ENCODE results near the gene WRNIP1. TPM values are rescaled to one million over a fixed set of nuclear protein-coding genes. Genes with fewer than 3 reads are reported as not detected.

WRNIP1 gene
- total and polyA plus RNA-seq, 9 of the 15 experiments (the other 6 are each of a cell fraction or from before 2014, with no cell fraction given) = 13.2 to 63.6 (median 48.6) TPM

DNA sequence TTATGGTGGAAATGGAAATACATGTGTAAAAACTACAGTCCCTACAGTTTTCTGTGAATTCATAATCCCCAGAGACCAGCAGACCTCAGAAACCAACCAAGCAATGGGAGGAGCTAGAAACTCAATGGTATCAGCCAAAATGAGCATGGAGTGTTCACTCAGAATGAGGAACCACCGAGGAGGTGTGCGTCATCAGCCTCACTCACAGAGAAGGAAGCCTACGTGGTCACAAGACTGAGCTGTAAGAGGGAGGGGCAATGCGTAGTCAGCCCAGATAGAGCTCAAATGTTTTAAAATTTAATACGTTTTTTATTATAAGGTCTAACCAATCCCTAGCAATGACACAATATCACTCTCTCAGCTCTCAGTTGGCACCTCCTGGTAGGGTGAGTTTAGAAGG, 31.9 kb upstream of the WRNIP1 start:
- no TSS peak for BruUV-seq (replicated peaks)
- in situ Hi-C loops (cut with MboI) = no loop called here
- TF ChIP-seq MCM5 (IDR thresholded peaks at IDR 0.05; ENCODE audit: low read depth) = no peak
- TF ChIP-seq SUPT5H (IDR thresholded peaks at IDR 0.05) = no peak
- no peak for TF ChIP-seq TAF9B (IDR thresholded peaks at IDR 0.05; ENCODE audit: partially characterized antibody)
- no peak for TF ChIP-seq GATA2 (CRISPR knock-in tag; IDR thresholded peaks at IDR 0.05)
- TF ChIP-seq PTRF (tag; IDR thresholded peaks at IDR 0.05) = no peak
- TF ChIP-seq ZKSCAN1 (IDR thresholded peaks at IDR 0.05; ENCODE audit: low read depth, low read length) = peak; percentile 88
- no peak for TF ChIP-seq ZNF589 (CRISPR knock-in tag; IDR thresholded peaks at IDR 0.05; ENCODE audit: low read depth)
- TF ChIP-seq, protein P1, sequence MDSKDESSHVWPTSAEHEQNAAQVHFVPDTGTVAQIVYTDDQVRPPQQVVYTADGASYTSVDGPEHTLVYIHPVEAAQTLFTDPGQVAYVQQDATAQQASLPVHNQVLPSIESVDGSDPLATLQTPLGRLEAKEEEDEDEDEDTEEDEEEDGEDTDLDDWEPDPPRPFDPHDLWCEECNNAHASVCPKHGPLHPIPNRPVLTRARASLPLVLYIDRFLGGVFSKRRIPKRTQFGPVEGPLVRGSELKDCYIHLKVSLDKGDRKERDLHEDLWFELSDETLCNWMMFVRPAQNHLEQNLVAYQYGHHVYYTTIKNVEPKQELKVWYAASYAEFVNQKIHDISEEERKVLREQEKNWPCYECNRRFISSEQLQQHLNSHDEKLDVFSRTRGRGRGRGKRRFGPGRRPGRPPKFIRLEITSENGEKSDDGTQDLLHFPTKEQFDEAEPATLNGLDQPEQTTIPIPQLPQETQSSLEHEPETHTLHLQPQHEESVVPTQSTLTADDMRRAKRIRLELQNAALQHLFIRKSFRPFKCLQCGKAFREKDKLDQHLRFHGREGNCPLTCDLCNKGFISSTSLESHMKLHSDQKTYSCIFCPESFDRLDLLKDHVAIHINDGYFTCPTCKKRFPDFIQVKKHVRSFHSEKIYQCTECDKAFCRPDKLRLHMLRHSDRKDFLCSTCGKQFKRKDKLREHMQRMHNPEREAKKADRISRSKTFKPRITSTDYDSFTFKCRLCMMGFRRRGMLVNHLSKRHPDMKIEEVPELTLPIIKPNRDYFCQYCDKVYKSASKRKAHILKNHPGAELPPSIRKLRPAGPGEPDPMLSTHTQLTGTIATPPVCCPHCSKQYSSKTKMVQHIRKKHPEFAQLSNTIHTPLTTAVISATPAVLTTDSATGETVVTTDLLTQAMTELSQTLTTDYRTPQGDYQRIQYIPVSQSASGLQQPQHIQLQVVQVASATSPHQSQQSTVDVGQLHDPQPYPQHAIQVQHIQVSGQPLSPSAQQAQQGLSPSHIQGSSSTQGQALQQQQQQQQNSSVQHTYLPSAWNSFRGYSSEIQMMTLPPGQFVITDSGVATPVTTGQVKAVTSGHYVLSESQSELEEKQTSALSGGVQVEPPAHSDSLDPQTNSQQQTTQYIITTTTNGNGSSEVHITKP (IDR thresholded peaks at IDR 0.05; ENCODE audit: partially characterized antibody) = peak; percentile 88
- no peak for TF ChIP-seq HSF4 (CRISPR knock-in tag; IDR thresholded peaks at IDR 0.05; ENCODE audit: borderline replicate concordance)
- TF ChIP-seq SMARCE1 (IDR thresholded peaks at IDR 0.05) = peak; percentile 82; the same call in 1 of the 2 replicates
- TF ChIP-seq ZNF239 (CRISPR knock-in tag; IDR thresholded peaks at IDR 0.05) = no peak
- no peak for TF ChIP-seq C11orf30 (IDR thresholded peaks at IDR 0.05; ENCODE audit: low read depth)
- no peak for TF ChIP-seq CBFA2T3 (IDR thresholded peaks at IDR 0.05)
- TF ChIP-seq NR1H2 (CRISPR knock-in tag; IDR thresholded peaks at IDR 0.05) = no peak
- TF ChIP-seq ARID1B (IDR thresholded peaks at IDR 0.05) = peak; percentile 52
- no peak for TF ChIP-seq MTA2 (IDR thresholded peaks at IDR 0.05; ENCODE audit: low read depth)
- no peak for TF ChIP-seq SREBF2 (CRISPR knock-in tag; IDR thresholded peaks at IDR 0.05)
- TF ChIP-seq, protein P2, sequence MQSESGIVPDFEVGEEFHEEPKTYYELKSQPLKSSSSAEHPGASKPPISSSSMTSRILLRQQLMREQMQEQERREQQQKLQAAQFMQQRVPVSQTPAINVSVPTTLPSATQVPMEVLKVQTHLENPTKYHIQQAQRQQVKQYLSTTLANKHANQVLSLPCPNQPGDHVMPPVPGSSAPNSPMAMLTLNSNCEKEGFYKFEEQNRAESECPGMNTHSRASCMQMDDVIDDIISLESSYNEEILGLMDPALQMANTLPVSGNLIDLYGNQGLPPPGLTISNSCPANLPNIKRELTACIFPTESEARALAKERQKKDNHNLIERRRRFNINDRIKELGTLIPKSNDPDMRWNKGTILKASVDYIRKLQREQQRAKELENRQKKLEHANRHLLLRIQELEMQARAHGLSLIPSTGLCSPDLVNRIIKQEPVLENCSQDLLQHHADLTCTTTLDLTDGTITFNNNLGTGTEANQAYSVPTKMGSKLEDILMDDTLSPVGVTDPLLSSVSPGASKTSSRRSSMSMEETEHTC (IDR thresholded peaks at IDR 0.05) = peak; percentile 99
- no peak for TF ChIP-seq ZNF354B (CRISPR knock-in tag; IDR thresholded peaks at IDR 0.05)
- TF ChIP-seq, protein P3, sequence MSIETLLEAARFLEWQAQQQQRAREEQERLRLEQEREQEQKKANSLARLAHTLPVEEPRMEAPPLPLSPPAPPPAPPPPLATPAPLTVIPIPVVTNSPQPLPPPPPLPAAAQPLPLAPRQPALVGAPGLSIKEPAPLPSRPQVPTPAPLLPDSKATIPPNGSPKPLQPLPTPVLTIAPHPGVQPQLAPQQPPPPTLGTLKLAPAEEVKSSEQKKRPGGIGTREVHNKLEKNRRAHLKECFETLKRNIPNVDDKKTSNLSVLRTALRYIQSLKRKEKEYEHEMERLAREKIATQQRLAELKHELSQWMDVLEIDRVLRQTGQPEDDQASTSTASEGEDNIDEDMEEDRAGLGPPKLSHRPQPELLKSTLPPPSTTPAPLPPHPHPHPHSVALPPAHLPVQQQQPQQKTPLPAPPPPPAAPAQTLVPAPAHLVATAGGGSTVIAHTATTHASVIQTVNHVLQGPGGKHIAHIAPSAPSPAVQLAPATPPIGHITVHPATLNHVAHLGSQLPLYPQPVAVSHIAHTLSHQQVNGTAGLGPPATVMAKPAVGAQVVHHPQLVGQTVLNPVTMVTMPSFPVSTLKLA (conservative IDR thresholded peaks at IDR 0.05) = peak in 1 of 2 experiments; percentile 27; a peak in 1 of 4 replicates

More for the DNA sequence above, 31.9 kb upstream of the WRNIP1 start:
- DNase-seq (ENCODE audit: extremely low read depth in 1 of 4, low spot score in 3 of 4) = peak; percentile 61 to 92 (median 74)
- H2AFZ ChIP-seq (ENCODE audit: low read depth, low read length) = peak overlapping the region; percentile 91
- H3K36me3 ChIP-seq (ENCODE audit: control insufficient read depth, insufficient read depth, low read length) = no peaks in the 10 kb centered on the region
- CTCF ChIA-PET (ENCODE audit: low intra/inter-chr PET ratio) = interaction anchor here (0.9 kb wide), 1 partner anchor 17 kb away, joined by 3 read pairs; no protein-coding TSS in a partner anchor
- intact Hi-C loops (cut with micrococcal nuclease) = loop anchor here (10.0 kb wide), 1 partner anchor 991 kb away; no protein-coding TSS in a partner anchor
- H3K4me2 ChIP-seq (ENCODE audit: insufficient read depth, low read length) = peak overlapping the region; percentile 57
- 0% methylated on average over 5 of the region's 5 CpGs for WGBS (ENCODE audit: insufficient coverage, low coverage, missing lambda C conversion rate)
- peaks cover 9 to 45% of the 10 kb centered on the region in 2 experiments; a peak in 4 of 5 replicates for H3K4me1 ChIP-seq (replicated peaks in 1 of 2; ENCODE audit: control insufficient read depth in 2 of 2, insufficient read depth in 2 of 2, low read length in 2 of 2)
- H3K9me3 ChIP-seq (replicated peaks; ENCODE audit: control insufficient read depth, insufficient read depth, low read depth, low read length) = no peaks in the 10 kb centered on the region
- H4K20me1 ChIP-seq (replicated peaks; ENCODE audit: control insufficient read depth, insufficient read depth, low read length) = no peaks in the 10 kb centered on the region
- peak; percentile 96 for ATAC-seq
- H3K9me1 ChIP-seq (ENCODE audit: control insufficient read depth, insufficient read depth, low read length) = peaks cover 3% of the 10 kb centered on the region
- no peaks in the 10 kb centered on the region for H3K27me3 ChIP-seq (ENCODE audit: control insufficient read depth in 2 of 2, insufficient read depth in 2 of 2, low read length in 2 of 2)
- FAIRE-seq = peak; percentile 97
- H3K9ac ChIP-seq (ENCODE audit: insufficient read depth in 1 of 2, low read depth in 2 of 2, low read length in 2 of 2) = peak overlapping the region in 1 of 2 experiments; percentile 15; a peak in 1 of 4 replicates
- H3K4me3 ChIP-seq = no peak overlapping the region
- peak overlapping the region; percentile 67 for H3K27ac ChIP-seq (ENCODE audit: extremely low read depth, low read depth, low read length)
- no peaks in the 10 kb centered on the region for H3K79me2 ChIP-seq (ENCODE audit: control insufficient read depth, insufficient read depth, low read length)
- POLR2A ChIA-PET = interaction anchor here (0.6 to 2.2 kb wide), 13 partner anchors 10 to 285 kb away, joined by 3 to 13 read pairs (median 3); partner anchors contain the start of gene WRNIP1
